ENCODE results near the gene STAG3.
A peak's percentile ranks its signal among the peaks of the same experiment; 100 is the strongest.

Gene STAG3

DNA sequence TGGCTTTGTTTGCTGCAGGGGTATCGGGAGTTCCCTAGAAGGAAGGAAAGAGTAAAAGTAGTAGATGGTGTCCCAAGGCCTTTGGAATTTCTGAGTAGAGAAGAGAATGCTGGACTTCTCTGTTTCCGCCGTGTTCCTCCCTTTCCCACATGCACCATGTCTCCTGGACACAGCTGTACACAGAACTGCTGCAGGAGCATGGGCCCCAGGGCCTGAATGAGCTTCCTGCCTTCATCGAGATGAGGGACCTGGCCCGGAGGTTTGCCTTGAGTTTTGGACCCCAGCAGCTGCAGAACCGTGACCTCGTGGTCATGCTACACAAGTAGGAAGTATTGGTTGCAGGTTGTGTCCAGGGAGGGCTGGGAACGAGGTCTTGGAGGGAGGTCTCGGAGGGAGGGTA is 26.7 kb downstream of the STAG3 start:
- DNase-seq: no peak
- H3K9me3 Mint-ChIP-seq: no peaks in the 10 kb centered on the region
- H3K4me1 Mint-ChIP-seq: peaks cover 26% of the 10 kb centered on the region
- H3K4me3 Mint-ChIP-seq: no peak overlapping the region
- TF ChIP-seq, protein P1, sequence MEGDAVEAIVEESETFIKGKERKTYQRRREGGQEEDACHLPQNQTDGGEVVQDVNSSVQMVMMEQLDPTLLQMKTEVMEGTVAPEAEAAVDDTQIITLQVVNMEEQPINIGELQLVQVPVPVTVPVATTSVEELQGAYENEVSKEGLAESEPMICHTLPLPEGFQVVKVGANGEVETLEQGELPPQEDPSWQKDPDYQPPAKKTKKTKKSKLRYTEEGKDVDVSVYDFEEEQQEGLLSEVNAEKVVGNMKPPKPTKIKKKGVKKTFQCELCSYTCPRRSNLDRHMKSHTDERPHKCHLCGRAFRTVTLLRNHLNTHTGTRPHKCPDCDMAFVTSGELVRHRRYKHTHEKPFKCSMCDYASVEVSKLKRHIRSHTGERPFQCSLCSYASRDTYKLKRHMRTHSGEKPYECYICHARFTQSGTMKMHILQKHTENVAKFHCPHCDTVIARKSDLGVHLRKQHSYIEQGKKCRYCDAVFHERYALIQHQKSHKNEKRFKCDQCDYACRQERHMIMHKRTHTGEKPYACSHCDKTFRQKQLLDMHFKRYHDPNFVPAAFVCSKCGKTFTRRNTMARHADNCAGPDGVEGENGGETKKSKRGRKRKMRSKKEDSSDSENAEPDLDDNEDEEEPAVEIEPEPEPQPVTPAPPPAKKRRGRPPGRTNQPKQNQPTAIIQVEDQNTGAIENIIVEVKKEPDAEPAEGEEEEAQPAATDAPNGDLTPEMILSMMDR (IDR thresholded peaks at IDR 0.05): no peak
- no peaks in the 10 kb centered on the region for H3K36me3 Mint-ChIP-seq (ENCODE audit: low read depth)
- H3K27ac Mint-ChIP-seq: no peak overlapping the region
- peaks cover 38% of the 10 kb centered on the region for H3K27me3 Mint-ChIP-seq (ENCODE audit: low read depth, poor library complexity)

DNA sequence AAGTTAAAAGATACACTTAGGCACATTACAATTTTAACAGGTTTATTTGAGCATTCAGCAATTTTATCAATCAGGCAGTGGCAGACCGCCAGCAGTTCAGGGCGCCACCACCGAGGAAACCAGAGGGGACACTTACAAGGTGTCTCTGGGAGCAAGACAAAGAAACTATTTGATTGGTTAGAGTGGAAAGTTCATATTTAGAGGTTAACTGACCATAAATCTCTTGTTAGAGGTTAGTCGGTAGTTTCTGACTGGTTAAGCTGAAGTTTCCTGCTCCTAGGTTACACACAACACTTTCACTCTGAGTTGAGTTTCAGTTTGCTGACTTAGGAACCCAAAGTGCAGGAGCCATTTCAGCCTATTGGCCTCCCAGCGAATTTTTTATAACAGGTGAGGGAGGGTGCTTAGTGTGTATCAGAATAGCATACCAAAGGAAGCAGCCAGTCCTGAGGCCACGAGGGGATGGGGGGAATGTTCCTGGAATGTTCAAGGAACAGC is 31.2 kb downstream of the STAG3 start:
- Mint-ChIP-seq H3K27ac (no peak overlapping the region), H3K4me3 (no peak overlapping the region), H3K4me1 (peaks cover 32% of the 10 kb centered on the region), H3K9me3 (no peaks in the 10 kb centered on the region), H3K36me3 (ENCODE audit: low read depth) (no peaks in the 10 kb centered on the region), H3K27me3 (ENCODE audit: low read depth, poor library complexity) (peaks cover 11% of the 10 kb centered on the region)
- no peak for DNase-seq
- TF ChIP-seq, protein P1 (IDR thresholded peaks at IDR 0.05): no peak

DNA sequence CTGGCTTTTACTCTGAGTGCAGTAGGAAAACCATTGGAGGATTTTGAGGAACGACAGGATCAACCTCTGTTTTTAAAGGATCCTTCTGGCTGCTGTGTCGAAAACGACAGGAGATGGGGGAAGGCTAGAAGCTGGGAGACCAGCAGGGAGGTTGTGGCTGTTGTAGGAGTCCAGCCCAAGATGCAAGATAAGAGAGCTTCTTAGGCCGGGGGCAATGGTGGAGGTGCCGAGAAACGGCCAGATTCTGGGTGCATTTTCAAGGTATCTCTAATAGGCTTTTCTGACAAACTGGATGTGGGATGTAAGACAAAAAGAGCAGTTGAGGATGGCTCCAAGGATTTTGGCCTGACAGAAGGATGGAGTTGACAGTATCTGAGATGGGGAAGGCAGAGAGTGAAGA is 31.8 kb downstream of the STAG3 start:
- H3K4me3 Mint-ChIP-seq: no peak overlapping the region
- H3K9me3 Mint-ChIP-seq: no peaks in the 10 kb centered on the region
- H3K36me3 Mint-ChIP-seq (ENCODE audit: low read depth): no peaks in the 10 kb centered on the region
- TF ChIP-seq, protein P1 (IDR thresholded peaks at IDR 0.05): no peak
- H3K27ac Mint-ChIP-seq: no peak overlapping the region
- DNase-seq: no peak
- H3K27me3 Mint-ChIP-seq (ENCODE audit: low read depth, poor library complexity): peaks cover 9% of the 10 kb centered on the region
- peaks cover 38% of the 10 kb centered on the region for H3K4me1 Mint-ChIP-seq

DNA sequence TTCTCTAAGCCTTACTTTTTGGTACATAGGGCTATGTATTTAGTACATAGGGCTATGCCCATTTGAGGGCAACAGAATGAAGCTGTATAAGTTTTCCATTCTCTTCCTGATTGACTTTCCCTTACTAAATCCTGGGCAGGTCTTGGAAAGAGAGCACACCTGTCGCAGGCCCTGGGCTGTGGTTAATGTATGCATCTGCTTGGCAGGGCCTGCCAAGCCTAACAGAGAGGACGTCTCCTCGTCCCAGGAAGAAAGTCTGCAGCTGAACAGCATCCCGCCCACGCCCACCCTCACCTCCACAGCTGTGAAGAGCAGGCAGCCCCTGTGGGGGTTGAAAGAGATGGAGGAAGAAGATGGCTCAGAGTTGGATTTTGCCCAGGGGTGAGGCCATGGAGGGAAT is 33.1 kb downstream of the STAG3 start:
- Mint-ChIP-seq H3K27me3 (ENCODE audit: low read depth, poor library complexity) (peaks cover 9% of the 10 kb centered on the region), H3K4me3 (no peak overlapping the region)
- TF ChIP-seq, protein P1 (IDR thresholded peaks at IDR 0.05): no peak

DNA sequence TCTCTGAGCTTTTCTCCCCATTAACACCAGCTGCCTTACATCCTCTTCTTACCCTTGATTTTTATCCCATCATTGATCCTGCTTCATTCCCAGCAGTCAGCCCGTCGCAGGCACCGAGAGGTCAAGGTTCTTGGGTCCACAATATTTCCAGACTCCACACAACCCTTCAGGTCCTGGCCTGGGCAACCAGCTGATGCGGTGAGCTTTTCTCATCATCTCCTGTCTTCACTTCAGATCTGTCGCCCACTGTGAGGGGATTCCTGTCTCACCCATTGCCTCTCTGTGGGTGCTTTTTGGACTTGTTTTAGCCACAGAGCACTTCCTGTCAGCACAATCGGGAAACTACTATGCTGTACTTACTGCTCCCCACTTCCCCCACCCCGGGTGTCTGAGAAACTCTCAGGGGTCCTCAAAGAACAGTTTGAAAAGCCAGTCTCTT is 33.6 kb downstream of the STAG3 start:
- TF ChIP-seq, protein P1 (IDR thresholded peaks at IDR 0.05): no peak
- H3K27ac Mint-ChIP-seq: peak overlapping the region; percentile 49

More for the DNA sequence above, 33.1 kb downstream of the STAG3 start:
- DNase-seq: no peak
- Mint-ChIP-seq H3K4me1 (peaks cover 51% of the 10 kb centered on the region), H3K9me3 (no peaks in the 10 kb centered on the region), H3K36me3 (ENCODE audit: low read depth) (no peaks in the 10 kb centered on the region), H3K27ac (no peak overlapping the region)

DNA sequence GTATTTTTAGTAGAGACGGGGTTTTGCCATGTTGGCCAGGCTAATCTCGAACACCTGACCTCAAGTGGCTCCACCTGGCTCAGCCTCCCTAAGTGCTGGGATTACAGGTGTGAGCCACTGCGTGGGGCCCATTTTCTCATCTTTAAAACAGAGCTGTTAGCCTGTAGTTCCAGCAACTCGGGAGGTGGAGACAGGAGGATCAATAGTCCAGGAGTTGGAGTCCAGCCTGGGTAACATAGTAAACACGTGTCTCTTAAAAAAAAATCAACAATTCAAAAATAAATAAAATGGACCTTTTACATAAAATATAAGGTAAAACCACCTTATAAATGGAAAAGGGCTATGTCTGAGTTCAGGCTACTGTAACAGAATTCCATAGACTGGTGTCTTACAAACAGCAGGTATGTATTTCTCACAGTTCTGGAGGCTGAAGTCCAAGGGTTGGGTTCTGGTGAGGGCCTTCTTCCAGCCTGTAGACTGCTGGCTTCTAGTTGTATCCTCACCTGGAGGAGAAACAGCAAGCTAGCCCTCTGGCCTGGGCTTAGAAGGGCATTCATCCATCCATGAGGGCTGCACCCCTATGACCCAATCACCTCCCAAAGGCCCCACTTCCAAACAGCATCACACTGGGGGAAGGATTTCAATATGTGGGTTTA is 35.0 kb downstream of the STAG3 start:
- no peak overlapping the region for H3K27ac Mint-ChIP-seq
- H3K4me3 Mint-ChIP-seq: no peak overlapping the region
- no peak for DNase-seq
- peaks cover 59% of the 10 kb centered on the region for H3K4me1 Mint-ChIP-seq
- H3K36me3 Mint-ChIP-seq (ENCODE audit: low read depth): no peaks in the 10 kb centered on the region
- TF ChIP-seq, protein P1 (IDR thresholded peaks at IDR 0.05): no peak
- no peaks in the 10 kb centered on the region for H3K9me3 Mint-ChIP-seq
- H3K27me3 Mint-ChIP-seq (ENCODE audit: low read depth, poor library complexity): peaks cover 10% of the 10 kb centered on the region

More for the DNA sequence above, 33.6 kb downstream of the STAG3 start:
- DNase-seq: no peak
- Mint-ChIP-seq H3K9me3 (no peaks in the 10 kb centered on the region), H3K36me3 (ENCODE audit: low read depth) (no peaks in the 10 kb centered on the region), H3K27me3 (ENCODE audit: low read depth, poor library complexity) (peaks cover 9% of the 10 kb centered on the region), H3K4me1 (peaks cover 52% of the 10 kb centered on the region), H3K4me3 (no peak overlapping the region)

Data from nephron progenitor cell (in vitro differentiated cells).